Kidney (tissue), 14 donors: Measurements from ENCODE around the gene ECEL1. TPM values are rescaled to one million over a fixed set of nuclear protein-coding genes. Genes with fewer than 3 reads are reported as not detected.
A peak's percentile ranks its signal among the peaks of the same experiment; 100 is the strongest.

Source experiments
- DNase-seq, 5 donors: peaks; one replicate each; pipeline ENCODE4 v3.0.0-alpha.2; 2013 to 2020
- FAIRE-seq: peaks from 2 replicates; lab custom pipeline; 2012; peaks lifted over from hg19 to GRCh38; lab: Jason Lieb, UNC
- H3K27ac ChIP-seq, 2 donors: one replicate each; pipeline ENCODE4 v1.7.0; 2013; ENCODE audit warnings: low read depth in 2 of 2, low read length in 2 of 2, inconsistent platforms in 1 of 2
- H3K27me3 ChIP-seq: one replicate; pipeline ENCODE4 v1.7.1; 2013; ENCODE audit warnings: low read length, inconsistent platforms; ENCODE audit not compliant: control insufficient read depth, insufficient read depth
- H3K36me3 ChIP-seq, 3 donors: one replicate each; pipeline versions ENCODE4 v1.7.0 to v1.7.1; 2013; ENCODE audit warnings: low read length in 3 of 3, control low read depth in 1 of 3, inconsistent platforms in 1 of 3; ENCODE audit not compliant: insufficient read depth in 3 of 3, control insufficient read depth in 2 of 3
- H3K4me1 ChIP-seq, 3 donors: one replicate each; pipeline versions ENCODE4 v1.7.0 to v1.7.1; 2013; ENCODE audit warnings: low read length in 3 of 3, inconsistent platforms in 1 of 3, low read depth in 1 of 3; ENCODE audit not compliant: control insufficient read depth in 2 of 3, insufficient read depth in 2 of 3
- H3K4me3 ChIP-seq, 3 donors: one replicate each; pipeline versions ENCODE4 v1.7.0 to v1.8.1; 2013; ENCODE audit warnings: low read length in 3 of 3, control low read depth in 1 of 3, inconsistent platforms in 1 of 3
- H3K9ac ChIP-seq, 3 donors: one replicate each; pipeline versions ENCODE4 v1.7.0 to v1.7.1; 2013; ENCODE audit warnings: low read length in 3 of 3, control low read depth in 1 of 3, inconsistent platforms in 1 of 3
- H3K9me3 ChIP-seq, 3 donors: one replicate each; pipeline versions ENCODE4 v1.7.0 to v1.7.1; 2013; ENCODE audit warnings: low read length in 3 of 3, control low read depth in 1 of 3, inconsistent platforms in 1 of 3; ENCODE audit not compliant: control insufficient read depth in 2 of 3, insufficient read depth in 1 of 3
- intact Hi-C: fragments of 100-400 bp; cut with DNase I; formaldehyde crosslinking; loops from one replicate; pipeline ENCODE4 v1.11.1; 2022
- polyA plus RNA-seq: library from polyadenylated mRNA; stranded (reverse); fragments of 350-450 nt; fragmentation: Illumina TruSeq; extraction: RNeasy Lipid Tissue Mini Kit (QIAGEN cat#74804); gene quantifications from one replicate; pipeline ENCODE4 v1.2.3, GENCODE V29; 2014; ENCODE audit warnings: low read depth, low replicate concordance; ENCODE audit not compliant: insufficient read depth
- total RNA-seq: library from RNA; stranded (reverse); fragmentation: NEBNext Ultra II Directional; extraction: Animal tissue kit (Norgen Biotek cat#: 25700); gene quantifications from one replicate; pipeline ENCODE4 v1.2.1, GENCODE V29; 2021
- TF ChIP-seq, protein P1 (sequence below): IDR thresholded peaks from 3 replicates; pipeline ENCODE4 v1.5.1; 2012; ENCODE audit warnings: mild to moderate bottlenecking, moderate library complexity, borderline replicate concordance; ENCODE audit not compliant: insufficient read depth; ENCODE audit errors: extremely low read depth
- donor health status: control.
- donor health status: control.
- donor health status: control.
- donor health status: control.
- donor health status: control.
- donor health status: DM: yes; HTN: yes; CAD: no.
- donor health status: Normal renal cell carcinoma (clear cell type).

Gene ECEL1
- total and polyA plus RNA-seq, 2 donors from 2014 or later, result 6.7 to 8.5 TPM

GRCh38 chr2:232476045-232476444, 11.6 kb downstream of the ECEL1 start:
- FAIRE-seq, result no peak
- TF ChIP-seq, protein P1, sequence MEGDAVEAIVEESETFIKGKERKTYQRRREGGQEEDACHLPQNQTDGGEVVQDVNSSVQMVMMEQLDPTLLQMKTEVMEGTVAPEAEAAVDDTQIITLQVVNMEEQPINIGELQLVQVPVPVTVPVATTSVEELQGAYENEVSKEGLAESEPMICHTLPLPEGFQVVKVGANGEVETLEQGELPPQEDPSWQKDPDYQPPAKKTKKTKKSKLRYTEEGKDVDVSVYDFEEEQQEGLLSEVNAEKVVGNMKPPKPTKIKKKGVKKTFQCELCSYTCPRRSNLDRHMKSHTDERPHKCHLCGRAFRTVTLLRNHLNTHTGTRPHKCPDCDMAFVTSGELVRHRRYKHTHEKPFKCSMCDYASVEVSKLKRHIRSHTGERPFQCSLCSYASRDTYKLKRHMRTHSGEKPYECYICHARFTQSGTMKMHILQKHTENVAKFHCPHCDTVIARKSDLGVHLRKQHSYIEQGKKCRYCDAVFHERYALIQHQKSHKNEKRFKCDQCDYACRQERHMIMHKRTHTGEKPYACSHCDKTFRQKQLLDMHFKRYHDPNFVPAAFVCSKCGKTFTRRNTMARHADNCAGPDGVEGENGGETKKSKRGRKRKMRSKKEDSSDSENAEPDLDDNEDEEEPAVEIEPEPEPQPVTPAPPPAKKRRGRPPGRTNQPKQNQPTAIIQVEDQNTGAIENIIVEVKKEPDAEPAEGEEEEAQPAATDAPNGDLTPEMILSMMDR, result no peak
- no peaks in the 10 kb centered on the region for H3K27me3 ChIP-seq

DNA sequence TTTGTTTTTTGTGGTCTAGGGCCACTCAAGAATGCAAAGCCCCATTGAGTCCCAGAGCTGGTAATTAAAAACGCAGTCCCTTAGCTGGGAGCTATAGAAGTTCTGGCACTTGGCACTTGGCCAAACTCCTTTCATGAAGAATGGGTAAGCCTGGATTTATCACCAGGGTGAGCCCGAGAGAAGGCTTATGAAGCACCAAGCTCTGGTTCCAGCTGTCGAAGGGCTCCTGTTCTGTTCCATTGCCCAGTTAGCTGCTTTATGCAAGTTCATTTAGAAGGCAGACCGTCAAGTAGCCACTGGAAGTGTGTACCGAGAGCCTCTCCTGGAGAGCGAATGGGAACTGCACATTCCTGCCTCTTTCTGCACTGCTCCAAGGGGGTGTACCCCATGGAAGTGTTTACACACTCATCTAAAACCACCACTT, 14.2 kb downstream of the ECEL1 start:
- Histone ChIP-seq H3K9me3 (peaks cover 0 to 10% (median 0%) of the 10 kb centered on the region in 3 donors), H3K9ac (no peak overlapping the region), H3K4me3 (no peak overlapping the region), H3K36me3 (no peaks in the 10 kb centered on the region), H3K27ac (no peak overlapping the region), H3K4me1 (no peaks in the 10 kb centered on the region), H3K27me3 (no peaks in the 10 kb centered on the region)
- intact Hi-C loops, result no loop called here
- no peak for FAIRE-seq
- TF ChIP-seq, protein P1, result no peak
- DNase-seq, result peak in 4 of 5 donors; percentile 67 to 87 (median 78)

More at GRCh38 chr2:232476045-232476444, 11.6 kb downstream of the ECEL1 start:
- no peak overlapping the region for H3K9ac ChIP-seq
- no peak overlapping the region for H3K27ac ChIP-seq
- H3K4me3 ChIP-seq, result no peak overlapping the region
- intact Hi-C loops, result no loop called here
- peak in 1 of 5 donors; percentile 26 for DNase-seq
- no peaks in the 10 kb centered on the region for H3K4me1 ChIP-seq
- peaks cover 0 to 10% (median 0%) of the 10 kb centered on the region in 3 donors for H3K9me3 ChIP-seq
- H3K36me3 ChIP-seq, result no peaks in the 10 kb centered on the region

- H3K27ac ChIP-seq, result no peak overlapping the region
- no peak overlapping the region for H3K4me3 ChIP-seq
- FAIRE-seq, result no peak
- H3K36me3 ChIP-seq, result no peaks in the 10 kb centered on the region
- no peaks in the 10 kb centered on the region for H3K4me1 ChIP-seq
- TF ChIP-seq, protein P1, result no peak
- intact Hi-C loops, result no loop called here
- H3K27me3 ChIP-seq, result no peaks in the 10 kb centered on the region
- no peak overlapping the region for H3K9ac ChIP-seq
- DNase-seq, result peak in 1 of 5 donors; percentile 5
- H3K9me3 ChIP-seq, result no peaks in the 10 kb centered on the region
Measured at GRCh38 chr2:232466221-232466620, 21.4 kb downstream of the ECEL1 start.

DNA sequence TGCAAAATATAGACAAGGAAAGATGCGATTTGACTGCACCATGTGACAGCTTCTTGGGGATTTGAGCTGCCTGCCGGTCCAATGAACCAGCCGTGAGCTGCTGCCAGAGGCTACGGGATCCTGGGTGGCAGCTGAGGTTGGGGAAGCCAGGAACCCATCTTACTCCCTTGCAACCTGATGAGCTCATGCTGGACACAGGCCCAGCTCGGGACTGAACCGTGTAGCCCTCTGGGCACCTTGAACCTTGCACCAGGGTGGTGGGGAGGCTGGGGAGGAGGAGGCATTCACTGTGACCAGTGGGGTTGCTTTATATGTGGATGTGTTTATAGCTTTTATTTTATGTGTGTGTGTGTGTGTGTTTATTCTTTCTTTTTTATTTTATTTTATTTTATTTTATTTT, 22.6 kb downstream of the ECEL1 start:
- H3K4me3 ChIP-seq, result no peak overlapping the region
- H3K9ac ChIP-seq, result no peak overlapping the region
- H3K9me3 ChIP-seq, result no peaks in the 10 kb centered on the region
- H3K27me3 ChIP-seq, result no peaks in the 10 kb centered on the region
- H3K27ac ChIP-seq, result no peak overlapping the region
- TF ChIP-seq, protein P1, result no peak
- no peaks in the 10 kb centered on the region for H3K36me3 ChIP-seq
- DNase-seq (peak in 1 of 5 donors; percentile 23), FAIRE-seq (no peak)
- no peaks in the 10 kb centered on the region for H3K4me1 ChIP-seq
- intact Hi-C loops, result no loop called here
